HG03558 (cell line): ENCODE measurements around the gene NET1.
"Not testable (repeated sequence)": the region's sequence is repeated elsewhere in the genome, so short reads cannot be mapped to it uniquely, and the experiment has no call there.

ENCODE experiments used
- ATAC-seq: cut with Tn5 transposase; IDR thresholded peaks from one replicate; pipeline ENCODE4 v1.9.1; 2021; ENCODE audit warnings: moderate number of reproducible peaks; ENCODE audit not compliant: unreplicated experiment; ENCODE audit errors: extremely low read depth

The NET1 gene

GRCh38 chr10:5461203-5461588, 48.8 kb downstream of the NET1 start:
- ATAC-seq: no peak

DNA sequence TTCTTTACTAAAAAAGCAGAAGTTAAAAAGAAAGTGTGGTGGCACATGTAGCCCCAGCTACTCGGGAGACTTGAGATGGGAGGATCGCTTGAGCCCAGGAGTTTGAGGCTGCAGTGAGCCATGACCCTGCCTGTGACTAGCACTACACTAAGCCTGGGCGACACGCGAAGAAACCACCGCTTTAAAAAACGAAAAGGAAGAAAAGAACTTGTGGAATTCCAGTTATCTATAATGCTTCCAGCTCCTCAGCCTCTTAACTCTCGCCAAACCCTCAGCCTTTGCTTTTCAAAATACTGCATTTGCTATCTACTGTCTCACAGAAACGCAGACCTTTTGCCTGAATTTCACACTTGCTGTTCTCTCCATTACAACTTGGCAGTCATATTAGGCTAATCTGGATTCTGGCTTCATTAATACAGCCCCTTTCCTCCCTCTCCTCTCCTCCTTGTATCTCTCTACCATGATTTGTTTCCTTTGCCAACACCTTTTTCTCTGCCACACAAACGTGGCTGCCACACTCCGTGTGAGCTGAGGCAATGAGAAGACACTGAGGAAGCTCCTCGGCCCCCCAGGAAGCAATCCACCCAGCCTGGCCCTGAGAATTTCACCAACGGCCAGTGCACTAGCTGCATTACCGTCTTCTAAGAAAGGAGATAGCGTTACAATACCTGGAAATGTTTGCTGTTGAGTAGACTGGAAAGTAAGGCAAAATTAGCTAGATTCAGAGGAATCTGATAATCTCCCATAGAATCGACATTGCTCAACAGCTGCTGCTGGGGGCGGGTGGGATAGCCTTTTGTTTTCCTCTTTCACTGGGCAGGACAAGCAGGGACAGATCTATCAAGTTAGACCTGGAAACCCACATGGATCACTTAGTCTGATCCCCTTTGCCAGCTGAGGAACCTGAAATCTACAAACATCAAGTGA, 49.8 kb downstream of the NET1 start:
- ATAC-seq: no peak

GRCh38 chr10:5462841-5463293, 50.5 kb downstream of the NET1 start:
- ATAC-seq: no peak

DNA sequence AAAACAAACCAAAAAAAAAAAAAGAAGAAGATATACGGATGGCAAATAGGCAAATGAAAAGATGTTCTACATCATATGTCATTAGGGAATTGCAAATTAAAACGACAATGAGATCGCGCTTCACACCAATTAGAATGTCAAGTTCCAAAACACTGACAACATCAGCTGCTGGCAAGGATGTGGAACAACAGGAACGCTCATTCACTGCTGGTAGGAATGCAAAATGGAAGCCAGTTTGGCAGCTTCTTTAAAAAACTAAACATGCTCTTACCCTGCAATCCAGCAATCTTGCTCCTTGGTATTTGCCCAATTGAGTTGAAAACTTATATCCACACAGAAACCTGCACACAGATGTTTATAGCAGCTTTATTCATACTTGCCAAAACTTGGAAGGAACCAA, 52.2 kb downstream of the NET1 start:
- no peak for ATAC-seq

GRCh38 chr10:5465976-5466450, 53.7 kb downstream of the NET1 start:
- ATAC-seq: no peak

DNA sequence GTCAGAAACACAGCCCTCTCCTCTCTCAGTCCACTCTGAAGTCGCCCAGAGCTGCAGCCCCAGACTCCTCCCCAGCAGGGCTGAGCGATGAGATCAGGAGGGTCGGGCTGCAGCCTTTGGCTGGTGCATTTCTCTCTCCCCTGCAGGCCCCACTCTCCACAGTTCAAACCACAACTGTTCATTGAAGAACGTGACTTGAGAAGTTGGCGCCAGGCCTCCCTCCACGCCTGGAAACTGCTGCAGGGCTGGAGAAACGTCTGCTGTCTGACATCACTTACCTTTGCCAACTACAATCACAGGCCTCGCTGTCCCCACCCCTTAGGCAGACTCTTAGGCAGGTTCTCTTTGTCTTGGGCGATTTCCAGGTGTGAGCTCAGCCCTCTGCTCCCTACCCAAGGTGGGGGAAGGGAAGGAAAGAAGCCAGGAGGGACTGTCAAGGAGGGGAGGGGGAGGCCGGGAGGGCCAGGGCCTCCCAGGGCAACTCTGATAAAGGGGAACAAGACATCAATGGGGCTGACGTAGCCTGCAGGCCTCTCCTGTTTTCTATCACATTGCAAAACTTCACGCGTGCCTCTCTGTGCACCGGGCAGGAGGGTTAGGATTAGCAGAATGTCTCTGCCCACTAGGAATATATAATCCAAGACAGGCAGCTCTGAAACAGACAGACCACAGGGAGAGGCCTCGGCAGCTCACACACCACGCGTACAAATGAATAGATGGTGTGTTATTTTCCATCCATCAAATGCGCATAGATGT, 54.3 kb downstream of the NET1 start:
- ATAC-seq: no peak

DNA sequence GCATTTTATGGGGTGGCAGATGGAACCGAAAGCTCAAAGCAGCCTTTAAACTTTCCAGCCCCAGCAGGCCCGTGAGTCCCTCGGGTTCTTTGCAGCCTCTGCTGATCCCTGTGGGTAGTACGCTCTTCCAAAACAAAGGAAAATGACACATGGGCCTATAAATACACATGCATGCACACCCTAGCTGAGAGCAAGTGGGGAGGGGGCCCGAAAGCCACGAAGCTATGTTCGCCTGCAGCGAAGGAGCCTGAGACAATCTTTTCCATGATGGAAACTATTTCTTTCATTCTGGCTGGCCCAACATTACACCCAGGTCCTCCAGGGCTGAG, 54.8 kb downstream of the NET1 start:
- no peak for ATAC-seq

- no peak for ATAC-seq
Observed at GRCh38 chr10:5467634-5468255, 55.4 kb downstream of the NET1 start.

DNA sequence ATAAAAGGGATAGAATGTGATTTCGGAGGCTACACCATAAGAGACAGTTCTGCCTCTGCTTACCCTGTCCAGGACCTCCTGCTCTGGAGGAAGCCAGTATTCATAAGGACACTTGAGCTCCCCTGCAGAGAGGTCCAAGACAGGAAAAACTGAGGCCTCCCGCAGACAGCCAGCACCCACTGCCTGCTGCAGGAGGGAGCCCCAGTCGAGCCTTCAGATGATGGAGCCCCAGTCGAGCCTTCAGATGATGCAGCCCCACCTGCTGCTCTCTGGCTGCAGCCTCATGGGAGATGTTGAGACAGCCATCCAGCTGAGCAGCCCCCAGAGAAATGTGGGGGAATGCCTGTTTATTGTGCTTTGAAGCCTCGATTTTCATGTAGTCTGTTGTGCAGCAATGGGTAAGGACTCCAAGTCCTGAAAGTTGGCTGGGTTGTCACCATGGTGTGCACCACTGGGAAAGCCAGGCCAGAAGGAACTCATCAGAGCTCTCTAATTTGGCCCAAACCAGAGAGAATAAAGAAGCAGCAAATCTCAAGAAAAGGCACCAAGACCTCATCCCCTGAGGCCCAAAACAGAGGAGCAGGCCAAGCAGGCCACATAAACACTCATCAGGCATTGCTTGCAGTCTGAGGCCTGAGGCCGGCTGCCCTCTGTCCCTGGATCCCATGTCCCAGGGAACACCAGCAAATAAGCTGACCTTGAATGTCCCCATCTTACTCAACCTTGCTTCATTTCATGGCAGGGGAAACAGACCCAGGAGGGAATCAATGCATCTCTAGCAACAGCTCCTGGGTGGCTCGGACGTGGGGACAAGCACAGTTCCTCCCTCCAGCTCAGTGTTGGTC, 56.1 kb downstream of the NET1 start:
- no peak for ATAC-seq

- no peak for ATAC-seq
Observed at GRCh38 chr10:5469353-5470061, 57.1 kb downstream of the NET1 start.

DNA sequence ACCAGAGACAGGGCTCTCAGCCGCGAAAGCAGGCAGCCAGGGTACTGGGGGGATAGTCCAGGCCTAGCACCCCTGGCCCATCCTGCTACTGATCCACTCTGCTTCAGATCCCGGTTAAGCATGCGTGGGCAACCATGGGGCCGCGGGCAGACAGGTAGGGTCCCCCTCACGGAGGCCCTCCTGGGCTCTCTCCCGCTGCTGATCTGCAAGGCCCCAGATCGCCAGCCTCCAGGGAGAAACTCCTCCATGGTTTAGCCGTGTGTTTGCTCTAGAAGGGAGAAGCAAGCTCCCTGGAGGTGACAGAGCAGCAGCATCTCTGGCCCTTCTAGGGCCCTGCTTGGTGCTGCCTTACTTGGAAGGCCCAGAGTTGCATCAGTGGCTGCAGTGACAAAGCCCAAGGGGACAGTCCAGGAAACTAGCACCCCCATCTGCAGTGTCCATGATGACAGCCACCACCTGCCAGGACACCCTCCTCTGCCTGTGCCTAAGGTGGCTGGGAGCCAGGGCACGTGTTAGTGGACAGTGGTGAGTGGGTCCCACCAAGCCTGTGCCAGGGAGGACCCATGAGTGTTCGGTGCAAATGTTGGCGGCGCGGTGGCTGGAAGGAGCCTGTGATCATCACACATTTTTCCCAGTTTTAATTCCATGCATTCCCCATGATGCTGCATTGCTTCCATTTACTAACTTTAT, 57.9 kb downstream of the NET1 start:
- ATAC-seq: no peak

DNA sequence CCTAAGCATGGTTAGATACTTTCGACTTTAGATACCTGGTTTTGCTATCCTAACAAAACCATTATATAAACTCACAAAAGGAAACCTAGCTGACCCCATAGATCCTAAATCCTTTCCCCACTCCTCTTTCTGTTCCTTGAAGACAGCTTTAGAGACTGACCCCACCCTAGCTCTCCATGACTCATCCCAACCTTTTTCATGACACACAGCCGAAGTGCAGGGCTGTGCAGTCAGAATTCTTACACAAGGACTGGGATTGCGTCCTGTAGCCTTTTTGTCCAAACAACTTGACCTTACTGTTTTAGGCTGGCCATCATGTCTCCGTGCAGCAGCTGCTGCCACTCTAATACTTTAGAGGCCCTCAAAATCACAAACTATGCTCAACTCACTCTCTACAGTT, 62.3 kb downstream of the NET1 start:
- not testable (repeated sequence) for ATAC-seq

DNA sequence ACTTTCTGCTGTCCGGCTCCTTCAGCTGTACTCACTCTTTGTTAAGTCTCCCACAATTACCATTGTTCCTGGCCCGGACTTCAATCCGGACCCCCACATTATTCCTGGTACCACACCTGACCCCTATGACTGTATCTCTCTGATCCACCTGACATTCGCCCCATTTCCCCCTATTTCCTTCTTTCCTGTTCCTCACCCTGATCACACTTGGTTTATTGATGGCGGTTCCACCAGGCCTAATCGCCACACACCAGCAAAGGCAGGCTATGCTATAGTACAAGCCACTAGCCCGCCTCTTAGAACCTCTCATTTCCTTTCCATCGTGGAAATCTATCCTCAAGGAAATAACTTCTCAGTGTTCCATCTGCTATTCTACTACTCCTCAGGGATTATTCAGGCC, 62.7 kb downstream of the NET1 start:
- ATAC-seq: not testable (repeated sequence)

DNA sequence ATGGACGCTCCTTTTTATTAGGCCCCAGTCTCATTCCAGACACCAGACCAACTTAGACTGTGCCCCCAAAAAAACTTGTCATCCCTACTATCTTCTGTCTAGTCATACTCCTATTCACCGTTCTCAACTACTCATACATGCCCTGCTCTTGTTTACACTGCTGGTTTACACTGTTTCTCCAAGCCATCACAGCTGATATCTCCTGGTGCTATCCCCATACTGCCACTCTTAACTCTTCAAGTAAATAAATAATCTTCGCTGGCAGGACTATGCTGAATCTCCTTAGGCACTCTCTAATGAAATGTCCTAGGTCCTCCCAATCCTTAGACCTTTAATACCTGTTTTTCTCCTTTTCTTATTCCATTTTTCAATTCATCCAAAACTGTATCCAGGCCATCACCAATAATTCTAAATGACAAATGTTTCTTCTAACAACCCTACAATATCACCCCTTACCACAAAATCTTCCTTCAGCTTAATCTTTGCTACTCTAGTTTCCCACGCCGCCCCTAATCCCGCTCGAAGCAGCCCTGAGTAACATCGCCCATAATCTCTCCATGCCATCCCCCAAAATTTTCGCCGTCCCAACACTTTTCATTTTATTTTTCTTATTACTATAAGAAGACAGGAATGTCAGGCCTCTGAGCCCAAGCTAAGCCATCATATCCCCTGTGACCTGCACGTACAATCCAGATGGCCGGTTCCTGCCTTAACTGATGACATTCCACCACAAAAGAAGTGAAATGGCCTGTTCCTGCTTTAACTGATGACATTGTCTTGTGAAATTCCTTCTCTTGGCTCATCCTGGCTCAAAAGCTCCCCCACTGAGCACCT, 63.8 kb downstream of the NET1 start:
- not testable (repeated sequence) for ATAC-seq

DNA sequence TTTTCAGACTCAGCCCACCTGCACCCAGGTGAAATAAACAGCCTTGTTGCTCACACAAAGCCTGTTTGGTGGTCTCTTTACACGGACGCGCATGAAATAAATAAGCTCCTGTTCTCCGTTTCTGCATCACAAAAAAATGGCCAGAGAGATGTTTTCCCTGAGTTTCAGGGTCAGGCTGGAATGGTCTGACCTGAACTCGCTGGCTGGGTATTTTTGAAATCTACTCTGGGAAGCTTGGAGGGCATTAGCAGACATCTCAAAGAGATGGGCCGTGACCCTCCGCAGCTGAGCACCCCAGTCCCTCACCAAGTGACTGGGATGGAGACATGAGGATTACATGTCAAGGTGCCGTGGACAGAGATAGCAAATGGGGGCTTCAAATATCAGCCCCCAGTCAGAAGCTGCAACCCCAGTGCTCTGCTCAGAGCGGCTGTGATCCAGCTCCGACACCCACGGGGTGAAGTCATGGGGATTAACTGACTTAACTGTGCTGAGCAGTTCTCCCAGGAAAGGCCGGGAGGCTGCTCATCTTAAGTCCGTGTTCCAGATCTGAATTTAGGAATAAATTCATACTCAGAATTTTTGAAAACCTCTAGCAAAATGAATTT, 64.7 kb downstream of the NET1 start:
- no peak for ATAC-seq

DNA sequence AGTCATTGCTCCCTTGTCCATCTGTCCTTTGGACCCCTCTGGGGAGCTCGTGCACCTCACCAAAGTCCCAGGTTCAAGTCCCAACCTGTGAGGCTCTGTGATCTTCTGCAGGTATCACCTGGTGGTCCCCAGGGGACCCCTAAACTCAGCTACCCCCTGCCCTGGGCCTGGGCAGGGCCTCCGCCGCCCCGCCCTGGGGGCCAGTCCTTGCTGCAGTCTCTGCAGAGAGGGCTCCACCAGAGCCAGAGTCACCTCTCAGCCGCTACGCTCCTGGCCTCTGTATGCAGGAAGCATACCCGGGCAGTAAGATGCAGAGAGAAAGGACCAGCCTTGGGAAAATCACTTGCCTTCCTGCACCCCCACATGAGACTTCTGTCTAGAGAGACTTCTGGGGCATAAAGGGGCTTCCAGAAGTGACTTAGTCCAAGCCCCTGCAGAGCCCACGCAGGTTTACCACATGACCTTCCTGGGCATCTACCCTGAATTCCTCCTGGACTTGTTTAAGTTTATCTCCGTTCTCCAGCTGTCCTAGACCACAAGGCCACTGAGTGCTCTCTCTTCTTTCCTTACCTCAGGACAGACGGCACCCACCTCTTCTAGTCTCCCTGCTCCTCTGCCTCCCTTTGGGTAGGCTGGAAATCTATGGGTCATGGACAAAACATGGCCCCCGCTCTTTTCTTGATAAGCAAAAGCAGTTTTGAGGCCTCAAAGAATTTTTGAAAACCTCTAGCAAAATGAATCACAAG, 65.8 kb downstream of the NET1 start:
- ATAC-seq: no peak
